Stimulated activated CD8-positive, alpha-beta memory T cell treated with anti-CD3 and anti-CD28 coated beads, Interleukin-12 subunit alpha, Interleukin-12 subunit beta, amount 100 ng/mL, for 24 hours (primary cell): ENCODE results near the gene AOPEP.

Experiments used
- DNase-seq: peaks from one replicate; pipeline ENCODE4 v3.0.0-alpha.2; 2020; ENCODE audit errors: extremely low read depth

The AOPEP gene

DNA sequence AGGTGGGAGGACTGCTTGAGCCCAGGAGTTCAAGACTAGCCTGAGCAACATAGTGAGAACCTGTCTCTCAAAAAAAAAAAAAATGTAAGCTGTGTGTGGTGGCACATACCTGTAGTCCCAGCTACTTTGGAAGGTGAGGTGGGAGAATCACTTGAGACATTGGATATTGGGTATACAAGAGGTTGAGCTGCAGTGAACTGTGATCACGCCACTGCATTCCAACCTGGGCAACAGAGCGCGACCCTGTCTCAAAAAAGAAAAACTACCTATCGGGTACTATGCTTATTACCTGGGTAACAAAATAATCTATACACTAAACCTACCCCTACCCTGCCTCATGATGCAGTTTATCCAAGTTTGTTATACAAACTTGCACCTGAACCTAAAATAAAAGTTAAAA is 64.9 kb downstream of the AOPEP start:
- no peak for DNase-seq

DNA sequence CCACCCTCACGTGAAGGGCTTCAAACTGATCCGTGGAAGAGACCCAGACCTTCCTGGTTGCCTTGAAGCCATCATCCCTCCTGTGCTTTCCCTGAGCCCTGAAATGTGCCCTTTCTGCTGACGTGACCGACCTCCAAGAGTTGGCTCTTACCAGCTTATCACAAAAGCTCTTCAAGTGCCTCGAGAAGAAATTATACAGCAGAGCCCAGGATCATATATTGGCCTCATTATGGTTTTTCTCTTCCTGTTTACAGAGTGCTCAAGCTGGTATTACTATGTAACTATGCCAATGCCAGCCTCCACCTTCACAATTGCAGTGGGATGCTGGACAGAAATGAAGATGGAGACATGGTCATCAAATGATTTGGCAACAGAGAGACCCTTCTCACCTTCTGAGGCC is 66.0 kb downstream of the AOPEP start:
- no peak for DNase-seq

DNA sequence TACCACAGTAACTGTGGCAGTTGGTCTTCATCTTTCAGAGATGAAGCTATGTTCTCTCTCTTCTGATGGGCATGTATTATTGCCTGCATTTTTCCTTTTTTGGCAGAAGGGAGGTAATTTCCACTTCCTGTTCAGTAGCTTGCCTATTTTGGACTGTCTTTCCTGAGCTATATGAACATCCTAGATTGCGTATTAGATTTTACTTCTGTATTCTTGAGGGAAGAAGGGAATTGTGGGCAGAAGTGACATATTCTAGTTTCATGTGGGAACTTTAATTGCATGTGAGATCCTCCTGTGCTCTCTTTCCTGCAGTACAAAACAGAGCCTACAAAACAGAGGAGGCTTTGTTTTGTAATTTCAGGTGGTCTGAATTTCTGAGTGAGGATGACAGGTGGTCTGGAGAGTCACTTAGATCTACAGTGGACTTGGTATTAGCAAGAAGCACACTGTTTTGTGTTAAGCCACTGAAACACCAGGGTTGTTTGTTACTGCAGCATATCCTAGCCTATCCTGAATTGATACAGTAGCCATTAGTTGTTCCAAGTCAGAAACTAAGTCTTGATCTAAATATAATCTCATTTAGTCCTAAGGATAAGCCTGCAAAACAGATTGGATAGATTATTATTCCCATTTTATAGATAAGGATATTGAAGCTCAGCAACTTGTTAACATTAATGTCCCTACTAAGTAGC is 68.1 kb downstream of the AOPEP start:
- DNase-seq = no peak

DNA sequence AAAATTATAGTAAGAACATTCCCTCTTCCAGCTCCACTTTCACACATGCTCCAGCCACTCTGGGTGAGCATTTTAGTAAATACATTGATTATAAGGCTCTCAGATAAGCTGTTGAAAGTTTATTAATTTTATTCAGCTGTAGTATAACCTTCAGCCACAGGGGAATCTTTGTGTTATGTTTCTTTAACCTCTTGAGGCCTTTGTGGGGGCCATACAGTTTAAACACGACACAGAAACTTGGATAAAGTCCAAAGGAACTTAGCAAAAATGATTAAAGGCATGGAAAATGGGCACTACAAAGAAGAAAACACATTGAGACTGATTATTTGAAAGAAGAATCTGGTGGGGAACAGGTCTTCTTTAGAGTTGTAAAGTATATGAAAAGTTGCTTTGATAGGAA is 70.2 kb downstream of the AOPEP start:
- no peak for DNase-seq

DNA sequence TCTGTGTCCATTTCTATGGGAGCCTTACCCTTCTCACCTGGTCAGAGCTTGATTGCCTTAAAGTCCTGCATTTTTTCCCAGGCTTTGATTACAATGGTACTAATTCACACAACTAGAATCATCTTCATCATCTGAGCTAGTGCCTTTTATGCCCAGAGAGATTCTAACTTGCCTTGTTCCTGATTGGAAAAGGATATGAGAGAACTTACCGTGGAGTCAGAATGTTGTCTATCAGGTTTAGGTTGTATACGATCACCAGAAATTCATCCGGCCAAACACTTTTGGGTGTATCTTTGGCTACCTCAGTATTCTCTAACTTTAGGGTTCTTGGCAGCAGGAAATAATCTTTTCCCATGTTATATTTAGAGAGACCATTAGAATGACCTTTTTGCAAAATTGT is 71.7 kb downstream of the AOPEP start:
- DNase-seq = no peak

DNA sequence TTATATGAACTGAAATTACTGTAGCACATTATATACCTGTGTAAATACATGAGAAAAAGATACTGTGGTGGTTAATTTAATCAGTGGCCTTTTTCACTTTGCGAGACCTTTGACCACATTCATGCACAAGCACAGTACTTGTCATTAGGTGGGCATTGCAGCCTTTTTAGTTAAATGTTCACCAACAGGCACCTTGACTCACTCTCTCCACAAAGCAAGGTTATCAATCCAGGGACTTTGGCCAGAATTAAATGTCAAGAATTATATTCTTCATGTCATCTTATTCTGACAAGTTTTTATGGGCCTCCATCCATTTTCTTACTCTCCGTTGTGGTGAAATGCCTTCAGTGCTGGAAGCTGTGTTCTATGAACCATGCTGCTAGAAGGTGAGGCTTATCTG is 72.2 kb downstream of the AOPEP start:
- DNase-seq = no peak

DNA sequence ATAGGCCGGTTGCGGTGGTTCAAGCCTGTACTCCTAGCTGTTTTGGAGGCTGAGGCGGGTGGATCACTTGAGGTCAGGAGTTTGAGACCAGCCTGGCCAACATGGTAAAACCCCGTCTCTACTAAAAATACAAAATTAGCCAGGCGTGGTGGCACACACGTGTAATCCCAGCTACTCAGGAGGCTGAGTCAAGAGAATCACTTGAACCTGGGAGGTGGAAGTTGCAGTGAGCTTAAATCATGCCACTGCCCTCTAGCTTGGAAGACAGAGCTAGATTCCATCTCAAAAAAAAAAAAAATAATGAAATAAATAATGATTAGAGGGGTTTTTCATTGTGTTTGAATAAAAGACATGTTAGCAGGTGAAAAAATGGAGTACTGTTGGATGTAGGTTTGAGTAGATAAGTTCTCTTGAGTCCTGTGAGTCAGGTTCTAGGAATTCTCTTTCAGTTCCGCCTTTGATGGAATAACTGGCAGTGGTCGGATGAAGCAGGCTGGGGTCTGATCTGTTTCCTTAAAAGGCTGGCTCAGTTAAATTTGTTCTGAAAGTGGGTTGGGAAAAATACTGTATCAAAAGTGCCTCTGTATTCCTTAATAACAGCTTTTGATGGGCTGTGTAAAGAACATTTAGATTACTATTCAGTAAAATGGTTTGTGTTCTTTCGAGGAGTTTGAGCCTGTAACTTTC is 73.2 kb downstream of the AOPEP start:
- DNase-seq = no peak

DNA sequence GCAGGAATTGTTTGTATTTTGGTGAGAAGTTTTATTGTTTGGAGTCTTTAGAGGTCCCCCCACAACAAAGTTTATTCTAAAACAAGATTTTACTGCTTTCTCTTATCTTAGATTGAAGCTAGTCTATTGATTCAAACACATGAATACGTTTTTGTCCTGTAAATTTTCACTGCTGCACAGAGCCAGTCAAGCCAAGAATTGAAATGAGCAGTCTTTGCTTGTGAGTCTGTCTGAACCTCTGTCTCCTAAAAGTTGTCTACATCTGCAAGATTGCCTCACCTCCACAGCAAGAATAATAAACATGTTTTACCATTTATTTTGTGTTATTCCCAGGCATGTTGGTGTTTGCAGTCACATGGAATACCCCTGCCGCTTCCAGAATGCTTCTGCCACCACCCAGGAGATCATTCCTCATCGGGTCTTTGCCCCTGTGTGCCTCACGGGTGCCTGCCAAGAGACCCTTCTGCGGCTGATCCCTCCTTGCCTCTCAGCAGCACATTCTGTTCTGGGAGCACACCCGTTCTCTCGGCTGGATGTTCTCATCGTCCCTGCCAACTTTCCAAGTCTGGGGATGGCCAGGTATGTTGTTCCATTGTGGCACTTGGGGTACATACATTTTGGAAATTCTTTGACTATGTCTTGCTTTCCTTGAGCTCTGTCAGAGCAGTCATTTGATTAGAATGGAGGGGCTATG is 74.1 kb downstream of the AOPEP start:
- DNase-seq = no peak

DNA sequence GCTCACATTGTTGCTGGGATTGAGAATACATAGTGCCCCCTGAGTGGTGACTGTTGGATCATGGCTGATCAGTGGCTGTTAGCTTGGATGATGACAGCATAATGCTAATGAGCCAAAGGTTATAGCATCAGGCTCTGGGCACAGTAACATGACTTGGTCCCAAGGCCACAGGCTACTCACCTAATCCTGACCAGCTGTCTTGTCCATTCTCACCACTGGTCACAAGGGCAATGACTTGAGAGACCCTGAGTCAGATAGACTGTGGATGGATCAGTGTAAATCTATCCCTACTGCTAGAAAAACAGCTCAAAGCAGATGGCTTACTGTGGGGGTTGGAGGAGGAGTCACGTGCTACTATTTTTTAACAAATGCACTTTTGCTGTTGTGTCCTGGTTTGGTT is 74.7 kb downstream of the AOPEP start:
- DNase-seq = no peak

DNA sequence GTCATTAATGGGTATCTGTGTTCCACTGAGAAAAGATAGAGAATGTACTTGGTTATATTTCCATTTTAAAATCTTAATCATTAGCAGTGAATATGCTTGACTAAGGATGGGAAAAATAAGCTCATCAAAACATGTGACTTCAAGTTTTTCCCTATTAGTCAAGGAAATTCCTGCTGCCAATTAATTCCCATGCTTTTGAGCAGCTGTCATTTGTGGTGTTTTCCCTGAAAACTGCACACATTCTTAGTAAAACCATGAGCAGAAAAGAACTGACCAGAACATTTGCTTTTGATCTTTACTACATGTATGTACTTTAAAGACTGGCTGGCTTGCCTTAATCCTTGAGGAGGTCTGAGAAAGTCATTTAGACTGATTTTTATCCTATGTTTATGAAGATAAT is 75.2 kb downstream of the AOPEP start:
- DNase-seq = no peak

DNA sequence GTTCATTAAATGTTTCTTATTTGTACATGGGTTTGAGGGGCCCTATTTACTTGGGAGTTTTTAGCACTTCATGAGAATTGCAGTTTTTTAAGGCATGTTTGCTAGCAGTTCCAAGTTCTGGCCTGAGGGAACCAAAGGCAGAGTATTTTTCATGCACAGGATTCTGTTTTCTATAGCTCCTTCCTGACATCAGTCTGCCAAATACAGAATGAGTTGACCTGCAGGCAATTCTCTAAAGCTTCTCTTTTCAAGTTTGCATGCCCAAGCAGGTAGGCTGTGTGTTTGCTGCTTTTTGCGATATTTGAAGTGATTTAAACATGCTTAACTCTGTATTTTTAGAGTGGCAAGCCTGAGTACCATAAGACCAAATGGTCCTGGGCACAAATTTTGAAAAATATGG is 75.8 kb downstream of the AOPEP start:
- no peak for DNase-seq

DNA sequence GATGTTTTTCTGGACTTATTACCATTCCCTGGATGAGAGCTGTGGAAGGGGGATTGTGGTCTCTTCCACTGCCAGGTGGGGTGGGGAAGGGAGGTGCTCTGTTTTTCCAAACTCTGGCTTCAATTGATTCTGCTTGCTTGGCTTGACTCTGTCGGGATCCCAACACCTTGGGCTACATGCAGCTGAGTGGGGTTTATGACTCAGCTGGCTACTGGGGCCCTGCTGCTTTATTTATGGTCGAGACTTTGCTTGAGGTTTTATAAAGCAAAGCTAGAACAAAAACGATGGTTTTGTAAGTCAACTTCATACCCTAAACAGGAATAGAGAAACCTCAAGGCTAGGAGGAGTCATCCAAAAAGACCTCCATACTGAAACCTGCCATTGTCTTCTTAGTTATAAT is 76.3 kb downstream of the AOPEP start:
- DNase-seq = no peak

DNA sequence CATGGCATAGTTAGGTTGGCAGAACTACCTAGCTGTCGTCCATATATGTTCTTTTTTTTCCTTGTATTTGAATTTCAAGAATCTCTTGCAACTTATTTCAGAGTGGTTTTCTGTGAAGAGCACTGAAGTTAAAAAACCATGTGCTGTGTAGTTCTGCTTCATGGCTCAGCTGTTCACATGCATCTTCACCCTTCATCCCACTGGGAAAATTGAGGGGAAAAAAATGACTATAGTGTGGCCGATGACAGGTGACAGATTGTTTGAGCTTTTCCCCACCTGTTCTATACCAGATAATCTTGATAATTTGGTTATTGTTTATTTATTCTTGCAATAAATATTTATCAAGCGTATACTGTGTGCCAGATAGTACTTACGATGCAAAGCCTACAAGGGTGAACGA is 77.8 kb downstream of the AOPEP start:
- DNase-seq = no peak

DNA sequence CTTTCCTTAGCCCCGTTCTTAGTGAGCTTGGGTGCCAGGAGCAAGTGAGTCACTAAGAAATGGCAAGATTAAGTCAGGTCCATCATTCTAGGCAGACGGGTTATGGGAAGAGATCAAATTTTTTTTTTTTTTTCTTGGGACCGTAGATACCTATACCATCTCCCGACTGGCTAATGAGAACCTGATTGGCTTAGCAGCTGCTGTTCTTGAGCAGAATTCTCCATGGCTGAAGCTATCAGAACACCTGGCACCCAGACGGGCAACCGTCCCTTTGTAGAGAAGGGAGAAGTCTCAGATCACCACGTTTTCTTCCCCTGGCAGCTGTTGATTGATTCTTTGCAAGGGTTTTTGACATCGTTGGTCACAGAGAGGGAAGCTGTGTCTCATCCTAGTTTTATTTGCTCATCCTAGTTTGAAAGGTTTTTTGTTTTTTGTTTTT is 78.6 kb downstream of the AOPEP start:
- no peak for DNase-seq

DNA sequence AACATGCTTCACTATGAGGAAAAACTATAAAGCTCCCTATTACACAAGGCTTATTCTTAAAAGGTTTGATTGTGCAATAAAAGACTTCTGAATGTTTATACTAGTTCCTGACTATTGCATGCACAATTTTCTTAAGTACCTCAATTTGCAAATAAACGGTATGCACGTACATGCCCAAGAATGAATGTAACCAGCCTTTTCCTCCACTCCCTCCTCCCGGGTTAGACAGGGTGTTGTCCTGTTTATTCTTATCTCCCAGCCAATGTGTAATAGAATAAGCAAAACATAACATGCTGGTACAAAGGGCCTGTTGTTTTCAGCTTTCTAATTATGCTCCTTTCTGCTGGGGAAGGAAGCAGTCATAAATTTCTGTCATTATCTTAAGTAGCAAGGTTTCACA is 79.1 kb downstream of the AOPEP start:
- no peak for DNase-seq

DNA sequence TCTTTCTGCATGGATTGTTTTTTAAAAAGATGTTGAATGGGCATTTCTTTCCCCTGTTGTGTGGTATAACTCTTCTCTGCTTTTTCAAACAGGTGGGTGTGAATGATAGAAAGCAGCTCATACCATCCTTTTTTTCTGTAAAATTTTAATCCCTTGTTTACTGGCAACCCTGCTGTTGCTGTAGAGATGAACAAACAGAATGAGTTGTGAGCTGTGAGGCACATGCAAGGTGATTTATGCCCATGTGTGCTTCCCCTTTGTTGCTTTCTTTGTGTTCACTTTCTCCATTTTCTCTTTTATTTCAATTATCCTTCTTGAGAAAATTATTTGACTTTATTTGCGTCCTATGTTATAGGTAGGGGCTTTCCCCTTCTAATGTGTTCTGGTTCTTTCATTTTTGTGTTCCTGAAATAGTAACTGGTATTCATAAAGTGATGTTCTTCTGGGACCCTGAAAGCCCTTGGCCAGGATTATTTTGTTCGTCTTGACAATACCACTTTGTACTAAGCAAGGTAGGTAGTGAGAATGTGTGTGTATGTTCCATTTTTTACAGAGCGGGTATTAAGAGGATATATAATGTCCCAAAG is 79.9 kb downstream of the AOPEP start:
- DNase-seq = no peak

DNA sequence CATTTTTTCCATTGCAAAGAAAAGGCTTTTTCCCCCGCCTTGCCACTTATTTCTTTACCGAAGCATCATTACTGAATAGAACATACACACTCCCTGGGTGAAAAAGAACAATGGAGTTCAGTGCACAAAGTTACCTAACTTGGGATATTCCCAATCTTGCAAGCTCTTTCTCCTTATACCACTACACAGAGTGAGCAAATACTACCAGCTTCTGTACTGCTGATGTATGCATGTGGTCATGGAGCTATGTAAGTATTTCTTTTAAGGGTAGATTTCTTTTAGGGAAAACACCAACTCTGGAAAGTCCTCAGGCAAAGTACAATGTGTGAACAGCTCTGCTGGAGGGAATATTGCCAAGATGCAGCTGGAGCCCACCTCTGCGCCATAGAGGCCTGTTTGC is 81.1 kb downstream of the AOPEP start:
- DNase-seq = no peak

DNA sequence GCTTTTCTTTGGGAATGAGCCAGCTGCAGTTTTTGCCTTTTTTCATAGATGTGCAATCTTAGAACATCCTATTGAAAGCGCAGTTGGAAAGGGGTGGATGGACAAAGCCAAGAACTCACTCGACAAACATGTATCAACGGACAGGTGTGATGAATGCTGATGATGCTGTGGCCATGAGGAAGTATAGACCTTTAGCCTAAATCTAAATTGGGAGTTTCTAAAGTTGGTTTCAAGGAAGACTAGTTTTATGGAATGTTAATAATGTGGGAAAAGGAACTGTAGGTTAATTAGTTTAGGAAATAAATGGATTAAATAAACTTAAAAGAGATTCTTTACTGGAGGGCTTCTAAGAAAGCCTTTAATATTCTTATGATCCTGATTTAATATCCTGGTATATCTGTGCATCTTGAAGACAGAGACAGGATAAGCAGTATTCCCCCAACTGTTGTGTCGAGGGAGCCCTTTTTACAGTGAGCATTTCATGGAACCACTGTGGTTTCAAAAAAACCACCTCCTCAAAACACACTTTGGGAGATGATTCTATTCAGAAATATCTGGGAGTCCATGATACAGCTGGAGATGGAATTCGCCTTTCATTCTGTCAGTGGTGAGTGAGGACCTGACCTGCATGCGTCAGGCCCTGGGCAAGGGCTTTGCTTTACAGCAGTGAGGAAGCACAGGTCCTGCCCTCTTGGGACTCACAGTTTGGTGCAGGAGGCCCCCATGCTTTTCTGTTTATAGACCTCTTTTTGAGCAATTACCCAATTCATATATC is 82.6 kb downstream of the AOPEP start:
- DNase-seq = no peak

DNA sequence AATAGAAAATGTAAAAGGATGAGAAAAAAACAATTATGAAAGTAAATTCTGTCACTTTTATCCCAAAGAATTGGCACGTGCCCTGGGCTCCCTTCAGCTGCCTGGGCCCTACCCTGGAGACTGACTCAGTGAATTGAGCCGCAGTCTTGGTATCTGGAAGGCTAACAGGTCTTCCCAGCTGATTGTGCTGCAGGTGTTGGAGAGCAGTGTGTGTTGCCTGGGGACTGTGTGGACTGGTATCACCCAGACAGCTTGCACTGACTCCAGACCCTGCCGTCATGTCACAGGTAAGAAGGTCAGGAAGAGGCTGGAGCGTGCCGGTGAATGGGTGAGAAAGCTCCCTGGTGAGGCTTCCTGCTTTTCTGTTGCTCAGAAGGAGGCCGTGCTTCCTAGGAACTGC is 83.3 kb downstream of the AOPEP start:
- no peak for DNase-seq

DNA sequence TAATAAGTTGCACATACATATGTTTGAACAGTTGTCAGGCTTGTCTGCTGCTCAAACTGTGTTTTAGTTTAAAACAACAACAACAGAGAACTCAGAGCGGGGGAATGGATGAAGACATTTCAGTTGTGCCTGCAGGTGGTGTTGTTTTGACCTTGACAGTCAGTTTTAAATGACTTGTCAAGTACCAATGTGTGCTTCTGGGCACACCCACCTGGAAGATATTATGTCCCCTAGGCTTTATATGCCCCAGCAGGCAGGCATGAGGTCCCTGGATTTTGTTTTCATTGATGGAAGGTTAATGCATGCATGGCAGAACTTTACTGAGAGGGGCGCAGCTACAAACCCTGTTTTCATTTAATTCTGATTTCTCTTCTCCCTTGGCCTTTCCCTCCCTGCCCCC is 84.6 kb downstream of the AOPEP start:
- DNase-seq = no peak

DNA sequence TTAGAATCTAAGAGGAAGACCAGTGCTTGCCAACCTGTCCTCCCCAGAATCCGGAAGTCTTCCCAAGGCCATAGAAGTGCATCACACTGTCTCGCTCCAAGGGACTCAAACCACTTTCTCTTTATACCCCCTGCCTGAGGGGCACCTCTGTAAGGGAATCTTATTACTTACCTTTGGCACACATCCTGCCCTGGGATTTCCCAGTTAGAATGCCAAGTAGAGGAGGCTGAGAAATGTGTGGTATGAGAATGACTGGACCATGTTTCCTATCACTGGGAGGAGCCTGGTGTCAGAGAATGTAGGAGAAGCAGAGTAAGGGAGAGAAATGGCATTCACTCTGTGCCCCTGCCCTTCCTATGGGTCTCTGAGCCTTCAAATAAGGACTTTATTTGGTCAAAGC is 85.8 kb downstream of the AOPEP start:
- DNase-seq = no peak

DNA sequence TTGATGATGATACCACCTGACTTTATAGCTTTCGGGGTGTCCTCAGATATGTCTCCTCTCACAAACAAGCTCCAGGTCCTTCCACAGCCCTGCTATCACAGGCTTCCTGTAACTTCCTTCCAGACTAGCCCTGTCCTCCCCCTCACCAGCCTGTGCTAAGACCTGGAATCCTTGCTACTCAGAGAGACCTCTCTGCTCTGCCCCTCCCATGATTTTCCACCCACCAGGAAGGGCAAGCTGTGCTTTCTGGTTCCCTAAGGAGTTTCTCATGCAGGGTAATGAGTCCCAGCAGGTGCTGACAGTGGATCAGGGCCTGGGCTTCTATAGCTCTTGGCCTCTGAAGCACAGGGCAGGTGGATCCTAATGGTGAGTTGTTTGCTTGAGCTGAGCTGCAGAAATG is 86.9 kb downstream of the AOPEP start:
- no peak for DNase-seq
